K562 (cell line): ENCODE data around the gene ARID4B. TPM values are rescaled to one million over a fixed set of nuclear protein-coding genes. Genes with fewer than 3 reads are reported as not detected.

Experiments
- CTBP1 ChIP-seq: fragments of 450-650 bp; IDR thresholded peaks from 2 replicates; pipeline ENCODE4 v1.6.1; 2016; ENCODE audit warnings: borderline replicate concordance
- ELF4 ChIP-seq: fragments of 450-650 bp; formaldehyde crosslinking; IDR thresholded peaks from 2 replicates; pipeline ENCODE4 v1.4.0; 2022; ENCODE audit warnings: missing genetic modification characterization
- ESRRA ChIP-seq: fragments of 450-650 bp; IDR thresholded peaks from 2 replicates; pipeline ENCODE4 v1.6.1; 2014; ENCODE audit warnings: low read depth, mild to moderate bottlenecking, moderate library complexity, borderline replicate concordance
- EWSR1 ChIP-seq: fragments of 450-650 bp; IDR thresholded peaks from 2 replicates; pipeline ENCODE4 v1.6.1; 2018; ENCODE audit warnings: borderline replicate concordance, mild to moderate bottlenecking, low read depth, moderate library complexity; ENCODE audit not compliant: partially characterized antibody
- GTF3C2 ChIP-seq: IDR thresholded peaks from 3 replicates; pipeline ENCODE4 v1.6.1; 2011; ENCODE audit warnings: borderline replicate concordance, mild to moderate bottlenecking, moderate library complexity; ENCODE audit not compliant: insufficient read length; ENCODE audit errors: extremely low read depth
- IRF2 ChIP-seq: sonication (generic); formaldehyde crosslinking; IDR thresholded peaks from 2 replicates; pipeline ENCODE4 v1.8.1; 2022; ENCODE audit warnings: mild to moderate bottlenecking, missing genetic modification reagents
- KDM4B ChIP-seq, 2 experiments: fragments of 450-650 bp in 1 of 2; sonication (generic) in 1 of 2; IDR thresholded peaks; 2 replicates each; pipeline ENCODE4 v1.6.1; 2016 to 2017; ENCODE audit warnings: borderline replicate concordance in 2 of 2, antibody characterized with exemption in 1 of 2, low read depth in 1 of 2, mild to moderate bottlenecking in 1 of 2
- NBN ChIP-seq: fragments of 450-650 bp; IDR thresholded peaks from 2 replicates; pipeline ENCODE4 v1.6.1; 2016; ENCODE audit warnings: low read depth, mild to moderate bottlenecking
- NFRKB ChIP-seq: fragments of 450-650 bp; IDR thresholded peaks from 2 replicates; pipeline ENCODE4 v1.6.1; 2016; ENCODE audit warnings: low read depth
- RBM17 ChIP-seq: fragments of 200-400 bp; formaldehyde crosslinking; IDR thresholded peaks from 2 replicates; pipeline ENCODE4 v1.6.1; 2017; ENCODE audit warnings: low read depth, mild to moderate bottlenecking, low read length, borderline replicate concordance
- STAG1 ChIP-seq: sonication (generic); formaldehyde crosslinking; IDR thresholded peaks from 2 replicates; pipeline ENCODE4 v1.5.0; 2020; ENCODE audit warnings: missing genetic modification reagents, borderline replicate concordance
- STAT5B ChIP-seq: fragments of 250-450 bp; sonication (Bioruptor Pico); IDR thresholded peaks from 2 replicates; pipeline ENCODE4 v1.8.0; 2021; ENCODE audit warnings: mild to moderate bottlenecking, inconsistent platforms
- SUPT5H ChIP-seq: fragments of 450-650 bp; IDR thresholded peaks from 2 replicates; pipeline ENCODE4 v1.6.1; 2016
- ZNF696 ChIP-seq: fragments of 250-450 bp; sonication (Bioruptor Pico); conservative IDR thresholded peaks from 2 replicates; pipeline ENCODE4 v1.4.0; 2020; ENCODE audit warnings: mild to moderate bottlenecking, moderate library complexity
- polyA plus RNA-seq, 8 experiments: library from polyadenylated mRNA; depleted of rRNA in 4 of 8; stranded (reverse) in 5 of 8; unstranded in 3 of 8; fragments of >200 nt; fragmentation: Nextera tagmentation in 2 of 8; fragmentation: Illumina TruSeq in 1 of 8; extraction: Ambion mirVana in 2 of 8; extraction: Trizol in 1 of 8; gene quantifications; 2 replicates each; pipeline versions ENCODE4 v1.2.1 to v1.2.3, GENCODE V29; 2011 to 2014; ENCODE audit warnings: inconsistent platforms in 1 of 8, missing spikeins in 1 of 8
- total RNA-seq, 7 experiments: library from RNA; depleted of rRNA in 6 of 7; stranded (reverse); fragments of >200 nt in 6 of 7; fragmentation: Illumina TruSeq in 2 of 7; extraction: Trizol in 2 of 7; gene quantifications; 2 replicates each; pipeline versions ENCODE4 v1.2.1 to v1.2.3, GENCODE V29; 2011 to 2021; ENCODE audit warnings: low replicate concordance in 1 of 7

Gene ARID4B
- total and polyA plus RNA-seq, 9 of the 15 experiments (the other 6 are each of a cell fraction or from before 2014, with no cell fraction given) = 8.4 to 38.9 (median 18.5) TPM

- TF ChIP-seq KDM4B (IDR thresholded peaks at IDR 0.05; ENCODE audit: borderline replicate concordance in 2 of 2, low read depth in 1 of 2) (no peak), ESRRA (no peak), NFRKB (0 out of 2 replicates have a peak, but pooled peaks have one; percentile 33), ELF4 (CRISPR knock-in tag) (no peak), CTBP1 (no peak), GTF3C2 (peak; percentile 55), NBN (no peak), SUPT5H (no peak), STAG1 (CRISPR knock-in tag) (peak; percentile 50; the same call in 1 of the 2 replicates), IRF2 (CRISPR knock-in tag) (no peak), RBM17 (no peak), ZNF696 (CRISPR knock-in tag) (no peak), EWSR1 (no peak), STAT5B (CRISPR knock-in tag) (no peak)
Observed at GRCh38 chr1:235127732-235128455, 200.1 kb downstream of the ARID4B start (continued).
